Myocyte (in vitro differentiated cells): ENCODE measurements around the gene CFAP97D1. TPM values are rescaled to one million over a fixed set of nuclear protein-coding genes. Genes with fewer than 3 reads are reported as not detected.

Experiments used
- DNase-seq: peaks from one replicate; pipeline ENCODE4 v3.0.0-alpha.2; 2012; ENCODE audit warnings: low read depth
- polyA plus RNA-seq: library from polyadenylated mRNA; unstranded; fragments of >200 nt; gene quantifications from one replicate; pipeline ENCODE4 v1.2.1, GENCODE V29; 2012; ENCODE audit warnings: missing spikeins
- total RNA-seq: library from RNA; depleted of rRNA; stranded (reverse); fragments of >200 nt; gene quantifications from 2 replicates; pipeline ENCODE4 v1.2.3, GENCODE V29; 2014

Gene CFAP97D1
- total RNA-seq = not detected in 2 replicates
- polyA plus RNA-seq = not detected

GRCh38 chr17:43780135-43780534 is at the start of gene CFAP97D1:
Gene CFAP97D1 (plus strand): TSS chr17:43780435. CDS start chr17:43780463, 28 bp downstream.
- no peak for DNase-seq

- DNase-seq = peak; percentile 76
Observed at GRCh38 chr17:43732958-43733357, 47.3 kb upstream of the CFAP97D1 start.

GRCh38 chr17:43733956-43734355 is 46.3 kb upstream of the CFAP97D1 start:
- no peak for DNase-seq

- DNase-seq = peak; percentile 76
Observed at GRCh38 chr17:43734376-43734775, 45.9 kb upstream of the CFAP97D1 start.

- DNase-seq = no peak
Observed at GRCh38 chr17:43736389-43736788, 43.8 kb upstream of the CFAP97D1 start.

GRCh38 chr17:43737722-43738121 is 42.5 kb upstream of the CFAP97D1 start:
- DNase-seq = no peak

- peak; percentile 53 for DNase-seq
Observed at GRCh38 chr17:43740541-43740940, 39.7 kb upstream of the CFAP97D1 start.

GRCh38 chr17:43741636-43742035 is 38.6 kb upstream of the CFAP97D1 start:
- no peak for DNase-seq

GRCh38 chr17:43745541-43745940 is 34.7 kb upstream of the CFAP97D1 start:
- no peak for DNase-seq

- DNase-seq = no peak
Observed at GRCh38 chr17:43750153-43750552, 30.1 kb upstream of the CFAP97D1 start.

GRCh38 chr17:43753493-43754129 is 26.6 kb upstream of the CFAP97D1 start:
- DNase-seq = peak; percentile 43

- DNase-seq = no peak
Observed at GRCh38 chr17:43754947-43755346, 25.3 kb upstream of the CFAP97D1 start.

- DNase-seq = no peak
Observed at GRCh38 chr17:43755389-43755875, 24.8 kb upstream of the CFAP97D1 start.

GRCh38 chr17:43756201-43756600 is 24.0 kb upstream of the CFAP97D1 start:
- DNase-seq = no peak

GRCh38 chr17:43757171-43757660 is 23.0 kb upstream of the CFAP97D1 start:
- no peak for DNase-seq

- DNase-seq = no peak
Observed at GRCh38 chr17:43758086-43758485, 22.1 kb upstream of the CFAP97D1 start.

- DNase-seq = no peak
Observed at GRCh38 chr17:43758497-43759174, 21.6 kb upstream of the CFAP97D1 start, which contains the start of gene SOST. Gene SOST (minus strand): TSS chr17:43758791. CDS start chr17:43758741, 50 bp downstream.

- DNase-seq = no peak
Observed at GRCh38 chr17:43759836-43760235, 20.4 kb upstream of the CFAP97D1 start.

- DNase-seq = peak; percentile 93
Observed at GRCh38 chr17:43760254-43760852, 19.9 kb upstream of the CFAP97D1 start.

- peak; percentile 36 for DNase-seq
Observed at GRCh38 chr17:43766413-43767052, 13.7 kb upstream of the CFAP97D1 start.

- no peak for DNase-seq
Observed at GRCh38 chr17:43767053-43767712, 13.1 kb upstream of the CFAP97D1 start.
